H1 (cell line): ENCODE measurements around the gene AMOTL2. TPM values are rescaled to one million over a fixed set of nuclear protein-coding genes. Genes with fewer than 3 reads are reported as not detected.

Experiments
- HDAC2 ChIP-seq, 2 experiments: fragments of 300-600 bp in 1 of 2; sonication (generic) in 1 of 2; IDR thresholded peaks; 2 replicates each; pipeline ENCODE4 v1.6.1; 2011 to 2012; ENCODE audit warnings: low read depth in 2 of 2, low read length in 2 of 2, mild to moderate bottlenecking in 2 of 2, moderate library complexity in 2 of 2, borderline replicate concordance in 1 of 2, inconsistent platforms in 1 of 2
- POLR2AphosphoS5 ChIP-seq: IDR thresholded peaks from 2 replicates; pipeline ENCODE4 v1.6.1; 2011; ENCODE audit warnings: low read depth, low read length
- SP4 ChIP-seq: IDR thresholded peaks from 2 replicates; pipeline ENCODE4 v1.6.1; 2012; ENCODE audit warnings: low read length, inconsistent platforms
- polyA plus RNA-seq, 7 experiments: library from polyadenylated mRNA; depleted of rRNA in 3 of 7; stranded (reverse) in 5 of 7; unstranded in 2 of 7; fragments of >200 nt in 5 of 7; fragments of 200-250 nt in 2 of 7; gene quantifications; 1 replicate in 5 of 7; 2 replicates in 1 of 7; 4 replicates in 1 of 7; pipeline versions ENCODE4 v1.2.1 to v1.2.3, GENCODE V29; 2011 to 2013; ENCODE audit warnings: missing spikeins in 2 of 7, mixed read lengths in 2 of 7
- total RNA-seq: library from RNA; stranded (reverse); fragmentation: NEBNext Ultra II Directional; extraction: Animal tissue kit (Norgen Biotek cat#: 25700); gene quantifications from 2 replicates; pipeline ENCODE4 v1.2.1, GENCODE V29; 2021

AMOTL2 gene
- total and polyA plus RNA-seq, 2 of the 8 experiments (the other 6 are each of a cell fraction or from before 2014, with no cell fraction given) = 19.0 to 63.7 TPM

DNA sequence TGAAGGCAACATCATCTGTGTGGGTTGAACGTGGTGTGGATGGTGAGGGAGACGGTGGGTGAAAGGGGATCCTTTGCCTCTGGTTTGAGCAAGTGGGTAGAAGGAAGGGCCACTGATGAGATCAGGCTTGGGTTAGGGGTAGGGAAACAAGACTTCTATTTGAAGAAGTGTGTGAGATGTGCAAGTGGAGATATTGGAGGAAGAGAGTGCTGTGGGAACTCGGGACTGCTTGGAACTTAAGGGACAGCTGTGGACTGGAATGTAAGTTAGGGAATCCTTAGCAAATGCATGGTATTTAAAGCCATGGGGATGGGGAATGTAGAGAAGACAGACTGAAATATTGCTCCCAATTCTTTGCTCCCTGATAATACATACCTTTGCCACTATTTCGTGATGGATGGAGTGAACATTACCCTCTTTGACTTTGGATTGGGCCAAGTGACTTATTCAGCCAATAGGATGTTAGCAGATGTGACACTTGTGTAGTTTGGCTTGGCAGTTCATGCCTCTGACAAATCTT is 30.2 kb upstream of the AMOTL2 start (continued):
- TF ChIP-seq HDAC2 (IDR thresholded peaks at IDR 0.05; ENCODE audit: borderline replicate concordance in 1 of 2, low read depth in 2 of 2, low read length in 2 of 2) = no peak
- TF ChIP-seq POLR2AphosphoS5 = no peak
- no peak for TF ChIP-seq SP4
- TF ChIP-seq, all 59 proteins: peak for 0
